Measurements from ENCODE around the gene RIT2.

DNA sequence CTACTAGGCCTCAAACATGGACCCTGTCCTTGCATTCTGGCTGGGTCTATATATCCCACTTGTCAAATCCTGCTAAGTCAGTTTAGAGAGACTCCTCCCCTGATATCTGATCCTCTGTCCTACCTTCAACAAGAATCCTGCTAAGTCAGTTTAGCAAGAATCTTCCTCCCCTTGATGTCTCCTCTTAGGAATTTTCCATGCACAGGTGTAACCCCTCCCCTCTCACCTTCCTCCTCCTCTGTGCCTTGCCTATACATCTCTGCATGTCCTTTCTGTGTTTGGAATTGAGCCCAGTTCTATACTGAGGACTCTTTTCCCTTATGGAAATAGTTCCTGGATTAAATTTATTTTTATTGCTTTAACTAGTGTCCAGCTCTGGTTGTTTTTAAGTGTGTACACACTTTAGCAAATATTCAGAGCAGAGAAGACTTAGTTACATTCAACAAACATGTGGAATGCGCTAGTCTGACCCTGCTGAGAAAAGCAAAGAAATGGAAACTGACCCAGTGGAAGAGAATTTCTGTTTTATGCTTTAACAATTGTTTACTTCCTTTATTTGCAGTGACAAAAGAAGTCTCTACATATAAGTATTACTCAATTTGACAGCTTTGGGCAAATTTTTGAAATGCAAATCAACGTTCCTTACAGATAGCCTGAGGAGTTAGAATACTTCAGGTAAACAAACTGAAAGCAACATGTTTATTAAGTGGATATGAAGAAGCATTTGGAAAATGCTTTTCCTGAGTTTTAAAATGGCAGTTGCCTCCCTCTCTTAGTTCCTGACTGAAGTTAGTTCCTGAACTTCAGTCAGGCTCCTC is 80.6 kb downstream of the RIT2 start:
- TF ChIP-seq CTCF (IDR thresholded peaks at IDR 0.05; ENCODE audit: insufficient read depth, low read length, poor library complexity, severe bottlenecking) (no peak), EZH2phosphoT487 (conservative IDR thresholded peaks at IDR 0.05; ENCODE audit: low read length) (no peak)
